Ovary (tissue), 3 donors: ENCODE results near the gene CYB5B.

Source experiments
- POLR2A ChIP-seq: fragments of 450-650 bp; IDR thresholded peaks from one replicate; pipeline ENCODE4 v1.6.1; 2017; ENCODE audit warnings: antibody characterized with exemption, mild to moderate bottlenecking, moderate library complexity
- TF ChIP-seq, protein P1 (sequence below), 3 donors: fragments of 450-650 bp in 2 of 3; fragments of 200-600 bp in 1 of 3; IDR thresholded peaks; one replicate each; pipeline versions ENCODE4 v1.5.1 to v1.8.0; 2016 to 2022; ENCODE audit warnings: antibody characterized with exemption in 3 of 3, mild to moderate bottlenecking in 1 of 3
- donor health status: DM: no; HTN: no; CAD: no.

GRCh38 chr16:69474408-69474807 lies 50.0 kb downstream of the CYB5B start:
- TF ChIP-seq, protein P1, sequence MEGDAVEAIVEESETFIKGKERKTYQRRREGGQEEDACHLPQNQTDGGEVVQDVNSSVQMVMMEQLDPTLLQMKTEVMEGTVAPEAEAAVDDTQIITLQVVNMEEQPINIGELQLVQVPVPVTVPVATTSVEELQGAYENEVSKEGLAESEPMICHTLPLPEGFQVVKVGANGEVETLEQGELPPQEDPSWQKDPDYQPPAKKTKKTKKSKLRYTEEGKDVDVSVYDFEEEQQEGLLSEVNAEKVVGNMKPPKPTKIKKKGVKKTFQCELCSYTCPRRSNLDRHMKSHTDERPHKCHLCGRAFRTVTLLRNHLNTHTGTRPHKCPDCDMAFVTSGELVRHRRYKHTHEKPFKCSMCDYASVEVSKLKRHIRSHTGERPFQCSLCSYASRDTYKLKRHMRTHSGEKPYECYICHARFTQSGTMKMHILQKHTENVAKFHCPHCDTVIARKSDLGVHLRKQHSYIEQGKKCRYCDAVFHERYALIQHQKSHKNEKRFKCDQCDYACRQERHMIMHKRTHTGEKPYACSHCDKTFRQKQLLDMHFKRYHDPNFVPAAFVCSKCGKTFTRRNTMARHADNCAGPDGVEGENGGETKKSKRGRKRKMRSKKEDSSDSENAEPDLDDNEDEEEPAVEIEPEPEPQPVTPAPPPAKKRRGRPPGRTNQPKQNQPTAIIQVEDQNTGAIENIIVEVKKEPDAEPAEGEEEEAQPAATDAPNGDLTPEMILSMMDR (IDR thresholded peaks at IDR 0.05): no peak
- no peak for TF ChIP-seq POLR2A
